HepG2 (cell line): ENCODE results near the gene HOXC11.

Experiments used
- CEBPB ChIP-seq: IDR thresholded peaks from 2 replicates; pipeline ENCODE4 v1.6.1; 2011; ENCODE audit warnings: low read depth, low read length, improper control_type of control experiment, borderline replicate concordance
- EZH2 ChIP-seq: conservative IDR thresholded peaks from 2 replicates; pipeline ENCODE4 v1.6.1; 2012; ENCODE audit warnings: mild to moderate bottlenecking, low read depth, low read length, moderate library complexity
- FOXA3 ChIP-seq: IDR thresholded peaks from 2 replicates; pipeline ENCODE4 v1.6.1; 2016; ENCODE audit warnings: missing genetic modification reagents, missing compliant biosample characterization
- MXI1 ChIP-seq: IDR thresholded peaks from 3 replicates; pipeline ENCODE4 v1.6.1; 2012; ENCODE audit warnings: low read depth, low read length, inconsistent platforms, borderline replicate concordance
- NFE2L1 ChIP-seq: sonication (generic); formaldehyde crosslinking; IDR thresholded peaks from 2 replicates; pipeline ENCODE4 v1.4.0; 2020; ENCODE audit warnings: missing genetic modification reagents, mild to moderate bottlenecking, borderline replicate concordance
- U2AF2 ChIP-seq: fragments of 200-400 bp; formaldehyde crosslinking; IDR thresholded peaks from 2 replicates; pipeline ENCODE4 v1.6.1; 2017; ENCODE audit warnings: low read depth, mild to moderate bottlenecking, low read length
- ZNF337 ChIP-seq: sonication (generic); formaldehyde crosslinking; IDR thresholded peaks from 2 replicates; pipeline ENCODE4 v1.5.1; 2020; ENCODE audit warnings: missing genetic modification reagents, low read depth, mild to moderate bottlenecking, borderline replicate concordance
- TF ChIP-seq, protein P1 (sequence below): sonication (generic); formaldehyde crosslinking; IDR thresholded peaks from 2 replicates; pipeline ENCODE4 v1.5.0; 2020; ENCODE audit warnings: mild to moderate bottlenecking, missing genetic modification reagents, moderate library complexity
- TF ChIP-seq, protein P2 (sequence below), 2 experiments: sonication (generic) in 1 of 2; formaldehyde crosslinking in 1 of 2; IDR thresholded peaks; 2 replicates each; pipeline versions ENCODE4 v1.5.1 to v1.6.1; 2011 to 2020; ENCODE audit warnings: borderline replicate concordance in 1 of 2, low read depth in 1 of 2, low read length in 1 of 2, mild to moderate bottlenecking in 1 of 2, missing genetic modification reagents in 1 of 2, moderate library complexity in 1 of 2
- TF ChIP-seq, protein P3 (sequence below): sonication (generic); formaldehyde crosslinking; IDR thresholded peaks from 2 replicates; pipeline ENCODE4 v1.8.1; 2023; ENCODE audit warnings: missing genetic modification reagents, mild to moderate bottlenecking, borderline replicate concordance

DNA sequence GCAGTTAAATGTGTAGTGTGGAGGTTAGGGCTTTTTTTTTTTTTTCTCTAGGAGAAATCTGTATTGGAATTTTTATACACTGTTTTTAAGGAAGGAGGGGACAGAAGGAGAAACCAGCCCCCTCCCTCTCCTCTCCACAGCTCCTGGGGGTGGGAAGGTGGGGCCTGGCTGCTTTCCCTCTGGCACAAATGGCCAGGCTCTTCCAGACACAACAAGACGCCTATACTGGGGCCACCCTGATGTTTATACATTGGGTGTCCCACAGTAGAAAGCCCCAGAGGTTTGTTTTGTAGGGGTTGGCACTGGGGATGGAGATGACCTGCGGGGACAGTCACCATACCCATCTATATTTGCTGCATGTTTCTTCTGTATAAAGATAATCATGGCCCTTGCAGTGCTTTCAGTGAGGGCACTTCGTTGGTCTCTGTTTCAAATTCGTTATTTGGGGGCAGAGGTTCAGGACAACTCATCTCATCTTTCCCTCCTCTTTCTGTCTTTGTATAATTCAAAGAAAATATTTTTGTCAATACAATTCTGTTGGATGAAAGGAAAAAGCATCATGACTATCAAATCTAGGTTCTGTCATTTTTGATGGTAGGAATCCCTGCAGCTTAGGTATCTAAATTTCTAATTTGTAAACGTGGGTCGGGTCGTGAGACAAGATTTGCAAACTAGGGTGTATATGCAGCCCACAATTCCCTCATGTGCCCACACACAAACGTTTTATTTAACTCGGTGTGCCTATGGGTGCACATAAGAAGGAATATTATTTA lies 4.1 kb downstream of the HOXC11 start:
- TF ChIP-seq MXI1 (no peak), FOXA3 (CRISPR knock-in tag) (no peak), ZNF337 (no peak), EZH2 (no peak), U2AF2 (no peak), CEBPB (no peak), NFE2L1 (CRISPR knock-in tag) (no peak)
- TF ChIP-seq, protein P1, sequence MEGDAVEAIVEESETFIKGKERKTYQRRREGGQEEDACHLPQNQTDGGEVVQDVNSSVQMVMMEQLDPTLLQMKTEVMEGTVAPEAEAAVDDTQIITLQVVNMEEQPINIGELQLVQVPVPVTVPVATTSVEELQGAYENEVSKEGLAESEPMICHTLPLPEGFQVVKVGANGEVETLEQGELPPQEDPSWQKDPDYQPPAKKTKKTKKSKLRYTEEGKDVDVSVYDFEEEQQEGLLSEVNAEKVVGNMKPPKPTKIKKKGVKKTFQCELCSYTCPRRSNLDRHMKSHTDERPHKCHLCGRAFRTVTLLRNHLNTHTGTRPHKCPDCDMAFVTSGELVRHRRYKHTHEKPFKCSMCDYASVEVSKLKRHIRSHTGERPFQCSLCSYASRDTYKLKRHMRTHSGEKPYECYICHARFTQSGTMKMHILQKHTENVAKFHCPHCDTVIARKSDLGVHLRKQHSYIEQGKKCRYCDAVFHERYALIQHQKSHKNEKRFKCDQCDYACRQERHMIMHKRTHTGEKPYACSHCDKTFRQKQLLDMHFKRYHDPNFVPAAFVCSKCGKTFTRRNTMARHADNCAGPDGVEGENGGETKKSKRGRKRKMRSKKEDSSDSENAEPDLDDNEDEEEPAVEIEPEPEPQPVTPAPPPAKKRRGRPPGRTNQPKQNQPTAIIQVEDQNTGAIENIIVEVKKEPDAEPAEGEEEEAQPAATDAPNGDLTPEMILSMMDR (CRISPR knock-in tag) = no peak
- TF ChIP-seq, protein P2, sequence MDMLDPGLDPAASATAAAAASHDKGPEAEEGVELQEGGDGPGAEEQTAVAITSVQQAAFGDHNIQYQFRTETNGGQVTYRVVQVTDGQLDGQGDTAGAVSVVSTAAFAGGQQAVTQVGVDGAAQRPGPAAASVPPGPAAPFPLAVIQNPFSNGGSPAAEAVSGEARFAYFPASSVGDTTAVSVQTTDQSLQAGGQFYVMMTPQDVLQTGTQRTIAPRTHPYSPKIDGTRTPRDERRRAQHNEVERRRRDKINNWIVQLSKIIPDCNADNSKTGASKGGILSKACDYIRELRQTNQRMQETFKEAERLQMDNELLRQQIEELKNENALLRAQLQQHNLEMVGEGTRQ (IDR thresholded peaks at IDR 0.05; ENCODE audit: low read depth, low read length) = no peak
- TF ChIP-seq, protein P2 (CRISPR knock-in tag; IDR thresholded peaks at IDR 0.05; ENCODE audit: borderline replicate concordance) = no peak
- TF ChIP-seq, protein P3, sequence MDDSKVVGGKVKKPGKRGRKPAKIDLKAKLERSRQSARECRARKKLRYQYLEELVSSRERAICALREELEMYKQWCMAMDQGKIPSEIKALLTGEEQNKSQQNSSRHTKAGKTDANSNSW (CRISPR knock-in tag) = no peak
